Tibial artery (tissue), 4 donors: Measurements from ENCODE around the gene ABCB4.

Source experiments
- DNase-seq, 2 donors: peaks; one replicate each; pipeline ENCODE4 v3.0.0-alpha.2; 2019
- H3K27ac ChIP-seq, 2 donors: fragments of 200-600 bp; sonication (generic) in 1 of 2; 1 replicate in 1 of 2; 2 replicates in 1 of 2; pipeline ENCODE4 v1.5.1; 2018 to 2019; ENCODE audit warnings: mild to moderate bottlenecking in 1 of 2
- H3K27me3 ChIP-seq, 2 donors: fragments of 200-600 bp; sonication (generic) in 1 of 2; one replicate each; pipeline versions ENCODE4 v1.5.1 to v1.6.0; 2016 to 2019
- H3K36me3 ChIP-seq, 3 donors: fragments of 200-600 bp; sonication (generic) in 2 of 3; one replicate each; pipeline ENCODE4 v1.5.1; 2016 to 2019; ENCODE audit warnings: mild to moderate bottlenecking in 2 of 3
- H3K4me1 ChIP-seq, 4 donors: fragments of 200-600 bp; sonication (generic) in 2 of 4; 1 replicate in 3 of 4; 2 replicates in 1 of 4; pipeline ENCODE4 v1.5.1; 2016 to 2019
- H3K4me3 ChIP-seq, 2 donors: fragments of 200-600 bp; sonication (generic) in 1 of 2; 1 replicate in 1 of 2; 2 replicates in 1 of 2; pipeline ENCODE4 v1.5.1; 2018 to 2019; ENCODE audit warnings: mild to moderate bottlenecking in 2 of 2
- H3K9me3 ChIP-seq, 3 donors: fragments of 200-600 bp; sonication (generic) in 1 of 3; one replicate each; pipeline ENCODE4 v1.5.1; 2016 to 2019
- intact Hi-C: fragments of 100-400 bp; cut with DNase I; formaldehyde crosslinking; loops from one replicate; pipeline ENCODE4 v1.15.0; 2023; ENCODE audit warnings: low total_unique reads
- TF ChIP-seq, protein P1 (sequence below), 2 experiments: fragments of 200-600 bp in 1 of 2; fragments of 450-650 bp in 1 of 2; IDR thresholded peaks; one replicate each; pipeline ENCODE4 v1.5.1; 2017 to 2019; ENCODE audit warnings: antibody characterized with exemption in 2 of 2, mild to moderate bottlenecking in 1 of 2, moderate library complexity in 1 of 2

Gene ABCB4

DNA sequence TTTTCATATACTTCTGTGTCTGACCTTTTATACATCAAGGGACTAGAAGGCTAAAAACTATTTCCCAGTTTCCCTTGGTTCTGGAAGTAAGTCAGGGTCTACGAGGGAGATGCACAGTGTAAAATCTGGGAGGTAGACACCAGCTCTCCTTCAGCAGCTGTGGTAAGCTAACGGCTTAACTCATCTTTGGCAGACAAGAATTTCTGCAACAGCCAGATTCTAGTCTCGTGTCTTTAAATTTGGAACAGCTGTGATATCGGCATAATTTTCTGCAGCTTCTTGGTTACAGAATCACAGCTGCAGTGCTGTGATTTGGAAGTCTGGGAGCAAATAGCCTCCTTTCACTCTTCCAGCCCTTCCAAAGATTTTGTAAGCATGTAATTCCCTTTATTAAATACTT lies 37.4 kb upstream of the ABCB4 start:
- H3K4me3 ChIP-seq: no peak overlapping the region
- TF ChIP-seq, protein P1, sequence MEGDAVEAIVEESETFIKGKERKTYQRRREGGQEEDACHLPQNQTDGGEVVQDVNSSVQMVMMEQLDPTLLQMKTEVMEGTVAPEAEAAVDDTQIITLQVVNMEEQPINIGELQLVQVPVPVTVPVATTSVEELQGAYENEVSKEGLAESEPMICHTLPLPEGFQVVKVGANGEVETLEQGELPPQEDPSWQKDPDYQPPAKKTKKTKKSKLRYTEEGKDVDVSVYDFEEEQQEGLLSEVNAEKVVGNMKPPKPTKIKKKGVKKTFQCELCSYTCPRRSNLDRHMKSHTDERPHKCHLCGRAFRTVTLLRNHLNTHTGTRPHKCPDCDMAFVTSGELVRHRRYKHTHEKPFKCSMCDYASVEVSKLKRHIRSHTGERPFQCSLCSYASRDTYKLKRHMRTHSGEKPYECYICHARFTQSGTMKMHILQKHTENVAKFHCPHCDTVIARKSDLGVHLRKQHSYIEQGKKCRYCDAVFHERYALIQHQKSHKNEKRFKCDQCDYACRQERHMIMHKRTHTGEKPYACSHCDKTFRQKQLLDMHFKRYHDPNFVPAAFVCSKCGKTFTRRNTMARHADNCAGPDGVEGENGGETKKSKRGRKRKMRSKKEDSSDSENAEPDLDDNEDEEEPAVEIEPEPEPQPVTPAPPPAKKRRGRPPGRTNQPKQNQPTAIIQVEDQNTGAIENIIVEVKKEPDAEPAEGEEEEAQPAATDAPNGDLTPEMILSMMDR (IDR thresholded peaks at IDR 0.05): no peak
- no peaks in the 10 kb centered on the region for H3K36me3 ChIP-seq
- no peaks in the 10 kb centered on the region for H3K9me3 ChIP-seq
- H3K27ac ChIP-seq: no peak overlapping the region
- H3K4me1 ChIP-seq: no peaks in the 10 kb centered on the region
- intact Hi-C loops: no loop called here
- no peak for DNase-seq
- no peaks in the 10 kb centered on the region for H3K27me3 ChIP-seq

GRCh38 chr7:87511510-87511909 lies 36.0 kb upstream of the ABCB4 start:
- Histone ChIP-seq H3K36me3 (no peaks in the 10 kb centered on the region), H3K27me3 (no peaks in the 10 kb centered on the region), H3K27ac (no peak overlapping the region), H3K9me3 (no peaks in the 10 kb centered on the region), H3K4me1 (no peaks in the 10 kb centered on the region), H3K4me3 (no peak overlapping the region)
- DNase-seq: no peak
- intact Hi-C loops: no loop called here
- TF ChIP-seq, protein P1 (IDR thresholded peaks at IDR 0.05): no peak

DNA sequence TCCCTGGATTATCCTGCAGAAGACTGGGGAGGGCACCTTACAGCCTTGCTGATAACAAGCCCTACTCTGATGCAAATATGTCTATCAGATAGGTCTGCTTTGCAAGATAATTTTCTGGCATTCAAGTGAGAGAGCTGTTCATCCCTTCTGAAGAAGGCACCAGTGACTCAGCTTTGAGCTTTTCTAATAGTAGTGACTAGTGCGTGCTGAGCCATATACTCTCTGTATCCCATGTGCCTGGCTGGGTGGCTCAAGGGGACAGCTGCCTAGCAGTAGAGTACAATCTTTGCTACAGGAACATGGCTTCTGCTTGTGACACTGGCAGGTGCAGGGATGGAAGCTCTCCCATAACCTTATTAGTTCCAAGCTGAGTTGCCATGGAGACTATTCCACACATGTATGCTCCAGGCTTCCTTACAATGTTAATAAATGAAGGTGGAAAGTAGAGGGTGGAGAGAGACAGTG lies 35.0 kb upstream of the ABCB4 start:
- H3K27me3 ChIP-seq: no peaks in the 10 kb centered on the region
- DNase-seq: no peak
- H3K27ac ChIP-seq: no peak overlapping the region
- H3K36me3 ChIP-seq: no peaks in the 10 kb centered on the region
- no peak overlapping the region for H3K4me3 ChIP-seq
- H3K4me1 ChIP-seq: no peaks in the 10 kb centered on the region
- intact Hi-C loops: no loop called here
- H3K9me3 ChIP-seq: no peaks in the 10 kb centered on the region
- TF ChIP-seq, protein P1 (IDR thresholded peaks at IDR 0.05): no peak

DNA sequence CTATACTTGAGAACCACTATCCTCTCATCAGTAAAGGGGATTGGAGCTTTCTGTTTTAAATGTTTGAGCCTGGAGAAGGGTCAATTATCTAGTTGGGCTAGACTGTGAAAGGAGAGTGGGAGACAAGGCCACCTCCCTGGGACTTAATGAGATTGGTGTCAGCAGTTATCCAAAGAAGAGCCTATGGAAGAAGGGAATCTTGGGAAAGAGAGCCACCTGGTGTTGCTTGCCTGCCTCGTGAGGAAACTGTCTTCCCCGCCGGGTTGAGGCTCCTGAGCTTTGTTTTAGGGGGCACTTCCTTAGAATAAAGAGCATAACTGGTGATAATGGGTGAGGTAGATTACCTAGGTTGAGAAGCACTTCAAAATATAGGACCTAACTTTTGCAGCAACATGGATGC lies 32.0 kb upstream of the ABCB4 start:
- intact Hi-C loops: no loop called here
- no peaks in the 10 kb centered on the region for H3K9me3 ChIP-seq
- no peak overlapping the region for H3K4me3 ChIP-seq

GRCh38 chr7:87506246-87507180 lies 31.0 kb upstream of the ABCB4 start:
- H3K27me3 ChIP-seq: no peaks in the 10 kb centered on the region
- no peaks in the 10 kb centered on the region for H3K9me3 ChIP-seq
- TF ChIP-seq, protein P1 (IDR thresholded peaks at IDR 0.05): peak in 1 of 2 experiments; percentile 8
- no peak for DNase-seq
- H3K4me1 ChIP-seq: no peaks in the 10 kb centered on the region
- no peak overlapping the region for H3K4me3 ChIP-seq
- H3K27ac ChIP-seq: no peak overlapping the region
- intact Hi-C loops: no loop called here
- no peaks in the 10 kb centered on the region for H3K36me3 ChIP-seq

More for the DNA sequence above, 32.0 kb upstream of the ABCB4 start:
- no peaks in the 10 kb centered on the region for H3K27me3 ChIP-seq
- no peak overlapping the region for H3K27ac ChIP-seq
- H3K4me1 ChIP-seq: no peaks in the 10 kb centered on the region
- no peak for DNase-seq
- no peaks in the 10 kb centered on the region for H3K36me3 ChIP-seq
- TF ChIP-seq, protein P1 (IDR thresholded peaks at IDR 0.05): no peak
